ES-I3 (cell line): Measurements from ENCODE around the gene ANO2.

Experiments used
- H3K36me3 ChIP-seq: 2 replicates; pipeline ENCODE4 v1.6.1; 2013; ENCODE audit warnings: mild to moderate bottlenecking, low read length, control low read depth, moderate library complexity; ENCODE audit not compliant: insufficient read depth
- H3K4me1 ChIP-seq: 2 replicates; pipeline ENCODE4 v1.6.1; 2013; ENCODE audit warnings: mild to moderate bottlenecking, control low read depth, low read length; ENCODE audit not compliant: insufficient read depth
- H3K9ac ChIP-seq: 2 replicates; pipeline ENCODE4 v1.6.1; 2013; ENCODE audit warnings: low read depth, mild to moderate bottlenecking, low read length, moderate library complexity
- H3K9me3 ChIP-seq: 2 replicates; pipeline ENCODE4 v1.6.1; 2013; ENCODE audit warnings: mild to moderate bottlenecking, low read length, moderate library complexity; ENCODE audit not compliant: control insufficient read depth, insufficient read depth

Gene ANO2

GRCh38 chr12:5785601-5786000 is 159.5 kb downstream of the ANO2 start:
- H3K36me3 ChIP-seq, result no peaks in the 10 kb centered on the region
- H3K9me3 ChIP-seq, result no peaks in the 10 kb centered on the region
- no peak overlapping the region for H3K9ac ChIP-seq
- no peaks in the 10 kb centered on the region for H3K4me1 ChIP-seq

- no peaks in the 10 kb centered on the region for H3K9me3 ChIP-seq
- no peaks in the 10 kb centered on the region for H3K36me3 ChIP-seq
- no peaks in the 10 kb centered on the region for H3K4me1 ChIP-seq
- H3K9ac ChIP-seq, result no peak overlapping the region
Observed at GRCh38 chr12:5784462-5785130, 160.5 kb downstream of the ANO2 start.

GRCh38 chr12:5783289-5783920 is 161.7 kb downstream of the ANO2 start:
- Histone ChIP-seq H3K9ac (no peak overlapping the region), H3K9me3 (no peaks in the 10 kb centered on the region), H3K4me1 (no peaks in the 10 kb centered on the region), H3K36me3 (no peaks in the 10 kb centered on the region)

GRCh38 chr12:5780536-5780935 is 164.5 kb downstream of the ANO2 start:
- Histone ChIP-seq H3K4me1 (no peaks in the 10 kb centered on the region), H3K9ac (no peak overlapping the region), H3K9me3 (no peaks in the 10 kb centered on the region), H3K36me3 (no peaks in the 10 kb centered on the region)

- no peaks in the 10 kb centered on the region for H3K36me3 ChIP-seq
- no peak overlapping the region for H3K9ac ChIP-seq
- H3K4me1 ChIP-seq, result no peaks in the 10 kb centered on the region
- H3K9me3 ChIP-seq, result no peaks in the 10 kb centered on the region
Observed at GRCh38 chr12:5779401-5779800, 165.7 kb downstream of the ANO2 start.

GRCh38 chr12:5778821-5779220 is 166.2 kb downstream of the ANO2 start:
- Histone ChIP-seq H3K4me1 (no peaks in the 10 kb centered on the region), H3K9ac (no peak overlapping the region), H3K9me3 (no peaks in the 10 kb centered on the region), H3K36me3 (no peaks in the 10 kb centered on the region)

GRCh38 chr12:5777451-5777850 is 167.6 kb downstream of the ANO2 start:
- H3K36me3 ChIP-seq, result no peaks in the 10 kb centered on the region
- no peaks in the 10 kb centered on the region for H3K9me3 ChIP-seq
- no peaks in the 10 kb centered on the region for H3K4me1 ChIP-seq
- no peak overlapping the region for H3K9ac ChIP-seq

- Histone ChIP-seq H3K9me3 (no peaks in the 10 kb centered on the region), H3K36me3 (no peaks in the 10 kb centered on the region), H3K9ac (no peak overlapping the region), H3K4me1 (no peaks in the 10 kb centered on the region)
Observed at GRCh38 chr12:5776091-5776490, 169.0 kb downstream of the ANO2 start.

- Histone ChIP-seq H3K36me3 (no peaks in the 10 kb centered on the region), H3K4me1 (no peaks in the 10 kb centered on the region), H3K9ac (no peak overlapping the region), H3K9me3 (no peaks in the 10 kb centered on the region)
Observed at GRCh38 chr12:5773550-5773949, 171.5 kb downstream of the ANO2 start.

- Histone ChIP-seq H3K4me1 (no peaks in the 10 kb centered on the region), H3K36me3 (no peaks in the 10 kb centered on the region), H3K9me3 (no peaks in the 10 kb centered on the region), H3K9ac (no peak overlapping the region)
Observed at GRCh38 chr12:5771756-5772155, 173.3 kb downstream of the ANO2 start.

- Histone ChIP-seq H3K36me3 (no peaks in the 10 kb centered on the region), H3K9me3 (no peaks in the 10 kb centered on the region), H3K9ac (no peak overlapping the region; the same call in 1 of the 2 replicates), H3K4me1 (no peaks in the 10 kb centered on the region)
Observed at GRCh38 chr12:5770727-5771126, 174.3 kb downstream of the ANO2 start.

- Histone ChIP-seq H3K4me1 (no peaks in the 10 kb centered on the region), H3K36me3 (no peaks in the 10 kb centered on the region; the same call in 1 of the 2 replicates), H3K9ac (no peak overlapping the region), H3K9me3 (no peaks in the 10 kb centered on the region)
Observed at GRCh38 chr12:5768581-5769196, 176.4 kb downstream of the ANO2 start.

GRCh38 chr12:5768171-5768570 is 176.9 kb downstream of the ANO2 start:
- Histone ChIP-seq H3K36me3 (no peaks in the 10 kb centered on the region; the same call in 1 of the 2 replicates), H3K9me3 (no peaks in the 10 kb centered on the region), H3K4me1 (no peaks in the 10 kb centered on the region), H3K9ac (no peak overlapping the region)

GRCh38 chr12:5758347-5758746 is 186.7 kb downstream of the ANO2 start:
- no peaks in the 10 kb centered on the region for H3K4me1 ChIP-seq
- no peaks in the 10 kb centered on the region for H3K9me3 ChIP-seq
- H3K36me3 ChIP-seq, result no peaks in the 10 kb centered on the region

GRCh38 chr12:5756338-5756842 is 188.7 kb downstream of the ANO2 start:
- H3K36me3 ChIP-seq, result no peaks in the 10 kb centered on the region
- H3K4me1 ChIP-seq, result no peaks in the 10 kb centered on the region
- no peak overlapping the region for H3K9ac ChIP-seq
- H3K9me3 ChIP-seq, result no peaks in the 10 kb centered on the region

More at GRCh38 chr12:5758347-5758746, 186.7 kb downstream of the ANO2 start:
- no peak overlapping the region for H3K9ac ChIP-seq
